GM12872 (cell line): Measurements from ENCODE around the gene IRX6.

Experiments used
- TF ChIP-seq, protein P1 (sequence below): IDR thresholded peaks from 3 replicates; pipeline ENCODE4 v1.5.1; 2011; ENCODE audit warnings: low read depth, mild to moderate bottlenecking, low read length, moderate library complexity; ENCODE audit not compliant: insufficient read depth

IRX6 gene

DNA sequence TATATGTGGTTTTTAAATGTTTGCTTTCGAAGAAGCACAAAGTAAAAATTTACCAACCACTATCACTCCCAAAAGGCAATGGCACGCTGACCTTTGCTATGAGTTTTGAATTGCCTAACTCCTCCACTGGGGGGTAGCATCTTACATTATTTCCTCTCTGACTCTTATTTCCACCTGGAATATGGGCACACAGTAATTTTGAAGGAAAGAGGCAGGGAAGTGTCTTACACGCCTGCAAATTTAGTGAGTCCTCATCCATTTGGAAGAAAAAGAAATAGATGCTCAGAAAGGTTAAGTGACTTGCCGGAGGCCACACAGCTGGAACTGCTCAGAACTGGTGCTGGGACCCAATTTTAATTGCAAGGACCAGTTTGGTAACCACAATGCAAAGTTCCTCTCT, 29.9 kb upstream of the IRX6 start:
- TF ChIP-seq, protein P1, sequence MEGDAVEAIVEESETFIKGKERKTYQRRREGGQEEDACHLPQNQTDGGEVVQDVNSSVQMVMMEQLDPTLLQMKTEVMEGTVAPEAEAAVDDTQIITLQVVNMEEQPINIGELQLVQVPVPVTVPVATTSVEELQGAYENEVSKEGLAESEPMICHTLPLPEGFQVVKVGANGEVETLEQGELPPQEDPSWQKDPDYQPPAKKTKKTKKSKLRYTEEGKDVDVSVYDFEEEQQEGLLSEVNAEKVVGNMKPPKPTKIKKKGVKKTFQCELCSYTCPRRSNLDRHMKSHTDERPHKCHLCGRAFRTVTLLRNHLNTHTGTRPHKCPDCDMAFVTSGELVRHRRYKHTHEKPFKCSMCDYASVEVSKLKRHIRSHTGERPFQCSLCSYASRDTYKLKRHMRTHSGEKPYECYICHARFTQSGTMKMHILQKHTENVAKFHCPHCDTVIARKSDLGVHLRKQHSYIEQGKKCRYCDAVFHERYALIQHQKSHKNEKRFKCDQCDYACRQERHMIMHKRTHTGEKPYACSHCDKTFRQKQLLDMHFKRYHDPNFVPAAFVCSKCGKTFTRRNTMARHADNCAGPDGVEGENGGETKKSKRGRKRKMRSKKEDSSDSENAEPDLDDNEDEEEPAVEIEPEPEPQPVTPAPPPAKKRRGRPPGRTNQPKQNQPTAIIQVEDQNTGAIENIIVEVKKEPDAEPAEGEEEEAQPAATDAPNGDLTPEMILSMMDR, result peak; percentile 59

DNA sequence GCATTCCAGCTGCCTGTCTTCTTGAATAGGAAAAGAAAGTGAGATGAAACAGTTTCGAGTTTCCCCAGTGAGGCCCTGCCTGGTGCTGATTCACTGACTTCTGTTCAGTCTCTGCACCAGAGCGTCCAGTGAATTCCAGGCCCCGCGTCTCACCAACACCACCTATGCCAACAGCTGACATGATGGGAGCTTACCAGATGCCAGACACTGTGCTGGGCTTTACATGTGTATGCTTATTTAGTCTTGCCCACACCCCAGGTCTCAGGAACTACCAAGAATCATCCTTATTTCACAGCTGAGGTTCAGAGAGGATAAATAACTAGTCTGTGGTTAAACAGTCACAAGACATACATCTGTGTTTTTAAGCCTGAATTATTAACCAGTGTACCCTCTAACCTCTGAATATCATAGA, 29.1 kb upstream of the IRX6 start:
- TF ChIP-seq, protein P1, result no peak

DNA sequence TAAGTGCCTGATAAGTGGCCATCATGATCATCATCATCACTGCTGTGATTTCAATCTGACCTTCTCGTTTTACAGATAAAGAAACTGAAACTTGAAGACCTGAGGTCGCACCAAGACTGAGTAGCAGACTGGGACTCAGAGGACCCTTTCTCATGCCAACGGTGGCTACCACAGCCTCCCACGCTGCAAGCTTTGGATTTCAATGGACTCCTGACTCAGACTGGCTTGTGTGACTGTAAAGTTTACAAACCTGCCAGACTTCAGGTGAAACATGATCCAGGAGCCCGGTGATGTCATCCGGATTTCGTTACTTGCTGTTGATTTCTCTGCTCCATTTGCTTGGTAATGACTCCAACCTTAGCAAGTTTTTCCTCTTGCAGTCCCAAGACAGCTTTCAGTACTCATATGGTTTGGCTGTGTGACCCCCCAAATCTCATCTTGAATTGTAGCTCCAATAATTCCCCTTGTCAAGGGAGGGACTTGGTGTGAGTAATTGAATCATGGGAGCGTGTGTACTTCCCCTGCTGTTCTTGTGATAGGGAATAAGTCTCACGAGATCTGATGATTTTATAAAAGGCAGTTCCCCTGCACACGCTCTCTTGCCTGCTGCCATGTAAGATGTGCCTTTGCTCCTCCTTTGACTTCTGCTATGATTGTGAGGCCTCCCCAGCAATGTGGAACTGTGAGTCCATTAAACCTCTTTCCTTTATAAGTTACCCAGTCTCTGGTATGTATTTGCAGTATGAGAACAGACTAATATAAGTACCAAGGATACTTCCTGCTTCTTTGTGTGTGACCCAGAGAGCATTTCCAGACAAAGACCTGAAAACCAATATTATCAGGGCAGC, 26.7 kb upstream of the IRX6 start:
- TF ChIP-seq, protein P1, result no peak

DNA sequence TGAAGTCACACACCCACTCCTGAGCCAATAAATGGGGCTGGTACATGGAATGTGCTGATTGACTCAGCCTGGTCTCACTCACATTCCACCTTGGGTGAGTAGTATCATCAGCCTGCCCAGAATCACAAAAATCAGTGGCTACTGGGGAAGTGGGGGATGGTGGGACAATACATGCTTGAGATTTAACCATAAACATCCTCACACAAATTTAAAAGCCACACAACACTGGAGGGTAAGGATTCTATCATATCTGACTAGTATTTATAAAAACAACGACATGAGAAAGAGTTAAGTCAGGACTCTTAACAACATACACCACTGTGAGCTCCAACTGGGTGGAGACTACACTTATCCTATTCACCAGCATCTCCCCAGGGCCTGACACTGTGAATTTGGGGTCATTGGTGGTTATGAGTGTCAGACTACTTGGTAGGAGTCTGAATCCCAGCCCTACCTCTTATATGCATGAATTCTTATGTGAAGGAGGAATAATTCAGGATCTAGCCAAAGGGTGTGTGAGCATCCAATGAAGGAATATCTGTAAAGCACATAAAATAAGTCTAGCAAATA, 26.0 kb upstream of the IRX6 start:
- TF ChIP-seq, protein P1, result no peak

DNA sequence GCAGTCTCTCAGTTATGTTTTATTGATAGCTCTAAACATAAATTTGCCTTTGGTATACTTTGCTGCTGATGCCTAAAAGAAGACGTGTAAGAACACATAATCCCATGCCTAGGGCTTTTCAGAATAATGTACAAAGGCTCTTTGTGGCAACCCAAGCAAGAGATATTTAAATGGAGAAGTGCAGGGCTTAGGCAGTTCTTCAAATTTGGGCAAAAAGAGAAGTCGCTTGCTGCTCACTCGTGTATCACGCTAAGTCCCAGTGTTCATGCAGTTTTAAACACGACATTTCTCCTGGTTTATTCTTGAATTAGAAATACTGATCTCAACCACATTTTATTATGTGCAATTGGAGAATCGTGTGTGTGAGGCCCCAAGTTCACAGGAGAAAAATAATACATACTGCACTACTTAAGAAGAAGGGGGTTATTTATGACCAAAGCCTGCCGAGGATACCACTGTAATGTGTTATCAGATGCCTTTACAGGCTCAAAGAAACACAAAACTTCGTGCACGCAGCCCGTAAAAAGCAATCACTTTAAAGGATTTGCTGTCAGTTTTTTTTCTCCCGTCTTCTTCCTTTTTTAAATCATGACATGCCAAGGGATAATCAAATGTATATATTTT, 22.5 kb upstream of the IRX6 start:
- TF ChIP-seq, protein P1, result no peak

DNA sequence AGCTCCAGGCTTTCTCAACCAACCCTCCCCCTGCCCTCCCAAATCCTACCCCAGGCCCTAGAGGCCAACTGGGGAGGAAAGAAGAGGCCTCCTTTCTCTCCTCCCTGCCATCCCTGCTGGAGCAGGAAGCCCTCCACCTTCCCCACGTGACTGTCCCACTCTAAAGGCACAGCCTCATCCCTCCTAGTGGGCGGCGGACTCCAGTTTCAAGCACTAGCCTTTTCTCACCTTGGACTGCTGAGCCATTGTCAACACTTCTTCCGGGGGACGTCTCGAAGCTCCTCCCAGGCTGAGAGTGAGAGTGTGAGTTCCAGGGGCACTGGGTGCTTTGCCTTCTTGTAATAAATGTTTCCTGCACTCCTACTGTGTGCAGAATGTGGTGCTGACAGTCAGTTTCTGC, 21.4 kb upstream of the IRX6 start:
- TF ChIP-seq, protein P1, result no peak

DNA sequence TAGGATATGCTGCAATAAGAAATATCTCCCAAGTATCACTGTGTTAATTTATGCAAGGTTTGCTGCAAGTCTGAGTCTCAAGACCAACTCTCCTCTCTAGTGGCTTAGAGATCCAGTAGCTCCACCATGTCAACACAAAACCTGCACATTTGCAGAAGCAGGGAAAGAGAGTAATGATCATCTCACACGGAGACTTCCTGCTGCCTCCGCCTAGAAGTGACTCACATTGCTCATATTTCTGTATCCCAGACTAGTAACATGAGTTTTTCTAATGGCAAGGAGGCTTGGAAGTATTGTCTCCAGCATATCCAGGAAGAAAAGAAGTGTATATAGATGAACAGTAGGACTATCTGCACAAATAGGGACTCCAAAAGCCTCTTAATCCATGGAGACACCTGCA, 15.0 kb upstream of the IRX6 start:
- TF ChIP-seq, protein P1, result no peak
